Astrocyte (in vitro differentiated cells and primary cell): ENCODE measurements around the gene CPNE4.
A peak's percentile ranks its signal among the peaks of the same experiment; 100 is the strongest.

Experiments used
- CTCF ChIP-seq: IDR thresholded peaks from 2 replicates; pipeline ENCODE4 v1.5.1; 2011; ENCODE audit warnings: low read depth, mild to moderate bottlenecking, inconsistent platforms, low read length, moderate library complexity; ENCODE audit not compliant: insufficient read depth
- EZH2 ChIP-seq: IDR thresholded peaks from 2 replicates; pipeline ENCODE4 v1.6.1; 2012; ENCODE audit warnings: mild to moderate bottlenecking, low read length, inconsistent platforms; ENCODE audit not compliant: insufficient read depth

- peak; percentile 45 for TF ChIP-seq CTCF
- TF ChIP-seq EZH2 = no peak
These were observed 485.5 kb downstream of the CPNE4 start for GRCh38 chr3:131549340-131549739.
